GM23338 (cell line): ENCODE results near the gene FRMD4A.

Experiments
- TF ChIP-seq, protein P1 (sequence below), 2 experiments: fragments of 200-600 bp in 1 of 2; sonication (generic) in 1 of 2; conservative IDR thresholded peaks; 2 replicates each; pipeline versions ENCODE4 v1.5.1 to v1.6.1; 2016 to 2017; ENCODE audit warnings: antibody characterized with exemption in 2 of 2, low read depth in 2 of 2, mild to moderate bottlenecking in 2 of 2, moderate library complexity in 1 of 2
- TF ChIP-seq, protein P2 (sequence below): IDR thresholded peaks from one replicate; pipeline ENCODE4 v1.6.1; 2018; ENCODE audit warnings: antibody characterized with exemption; ENCODE audit not compliant: unreplicated experiment

DNA sequence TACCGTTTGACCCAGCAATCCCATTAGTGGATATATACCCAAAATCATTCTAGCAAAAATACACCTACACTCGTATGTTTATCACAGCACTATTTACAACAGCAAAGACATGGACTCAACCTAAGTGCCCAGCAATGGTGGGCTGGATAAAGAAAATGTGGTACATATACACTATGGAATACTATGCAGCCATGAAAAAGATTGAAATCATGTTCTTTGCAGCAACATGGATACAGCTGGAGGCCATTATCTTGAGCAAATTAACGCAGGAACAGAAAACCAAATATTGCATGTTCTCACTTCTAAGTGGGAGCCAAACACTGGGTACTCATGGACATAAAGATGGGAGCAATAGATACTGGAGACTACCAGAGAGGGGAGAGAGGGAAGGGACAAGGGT lies 223.9 kb downstream of the FRMD4A start:
- TF ChIP-seq, protein P1, sequence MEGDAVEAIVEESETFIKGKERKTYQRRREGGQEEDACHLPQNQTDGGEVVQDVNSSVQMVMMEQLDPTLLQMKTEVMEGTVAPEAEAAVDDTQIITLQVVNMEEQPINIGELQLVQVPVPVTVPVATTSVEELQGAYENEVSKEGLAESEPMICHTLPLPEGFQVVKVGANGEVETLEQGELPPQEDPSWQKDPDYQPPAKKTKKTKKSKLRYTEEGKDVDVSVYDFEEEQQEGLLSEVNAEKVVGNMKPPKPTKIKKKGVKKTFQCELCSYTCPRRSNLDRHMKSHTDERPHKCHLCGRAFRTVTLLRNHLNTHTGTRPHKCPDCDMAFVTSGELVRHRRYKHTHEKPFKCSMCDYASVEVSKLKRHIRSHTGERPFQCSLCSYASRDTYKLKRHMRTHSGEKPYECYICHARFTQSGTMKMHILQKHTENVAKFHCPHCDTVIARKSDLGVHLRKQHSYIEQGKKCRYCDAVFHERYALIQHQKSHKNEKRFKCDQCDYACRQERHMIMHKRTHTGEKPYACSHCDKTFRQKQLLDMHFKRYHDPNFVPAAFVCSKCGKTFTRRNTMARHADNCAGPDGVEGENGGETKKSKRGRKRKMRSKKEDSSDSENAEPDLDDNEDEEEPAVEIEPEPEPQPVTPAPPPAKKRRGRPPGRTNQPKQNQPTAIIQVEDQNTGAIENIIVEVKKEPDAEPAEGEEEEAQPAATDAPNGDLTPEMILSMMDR (conservative IDR thresholded peaks at IDR 0.05; ENCODE audit: low read depth in 2 of 2) = no peak
- TF ChIP-seq, protein P2, sequence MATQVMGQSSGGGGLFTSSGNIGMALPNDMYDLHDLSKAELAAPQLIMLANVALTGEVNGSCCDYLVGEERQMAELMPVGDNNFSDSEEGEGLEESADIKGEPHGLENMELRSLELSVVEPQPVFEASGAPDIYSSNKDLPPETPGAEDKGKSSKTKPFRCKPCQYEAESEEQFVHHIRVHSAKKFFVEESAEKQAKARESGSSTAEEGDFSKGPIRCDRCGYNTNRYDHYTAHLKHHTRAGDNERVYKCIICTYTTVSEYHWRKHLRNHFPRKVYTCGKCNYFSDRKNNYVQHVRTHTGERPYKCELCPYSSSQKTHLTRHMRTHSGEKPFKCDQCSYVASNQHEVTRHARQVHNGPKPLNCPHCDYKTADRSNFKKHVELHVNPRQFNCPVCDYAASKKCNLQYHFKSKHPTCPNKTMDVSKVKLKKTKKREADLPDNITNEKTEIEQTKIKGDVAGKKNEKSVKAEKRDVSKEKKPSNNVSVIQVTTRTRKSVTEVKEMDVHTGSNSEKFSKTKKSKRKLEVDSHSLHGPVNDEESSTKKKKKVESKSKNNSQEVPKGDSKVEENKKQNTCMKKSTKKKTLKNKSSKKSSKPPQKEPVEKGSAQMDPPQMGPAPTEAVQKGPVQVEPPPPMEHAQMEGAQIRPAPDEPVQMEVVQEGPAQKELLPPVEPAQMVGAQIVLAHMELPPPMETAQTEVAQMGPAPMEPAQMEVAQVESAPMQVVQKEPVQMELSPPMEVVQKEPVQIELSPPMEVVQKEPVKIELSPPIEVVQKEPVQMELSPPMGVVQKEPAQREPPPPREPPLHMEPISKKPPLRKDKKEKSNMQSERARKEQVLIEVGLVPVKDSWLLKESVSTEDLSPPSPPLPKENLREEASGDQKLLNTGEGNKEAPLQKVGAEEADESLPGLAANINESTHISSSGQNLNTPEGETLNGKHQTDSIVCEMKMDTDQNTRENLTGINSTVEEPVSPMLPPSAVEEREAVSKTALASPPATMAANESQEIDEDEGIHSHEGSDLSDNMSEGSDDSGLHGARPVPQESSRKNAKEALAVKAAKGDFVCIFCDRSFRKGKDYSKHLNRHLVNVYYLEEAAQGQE = no peak
